ENCODE measurements around the gene AGXT.

AGXT gene

DNA sequence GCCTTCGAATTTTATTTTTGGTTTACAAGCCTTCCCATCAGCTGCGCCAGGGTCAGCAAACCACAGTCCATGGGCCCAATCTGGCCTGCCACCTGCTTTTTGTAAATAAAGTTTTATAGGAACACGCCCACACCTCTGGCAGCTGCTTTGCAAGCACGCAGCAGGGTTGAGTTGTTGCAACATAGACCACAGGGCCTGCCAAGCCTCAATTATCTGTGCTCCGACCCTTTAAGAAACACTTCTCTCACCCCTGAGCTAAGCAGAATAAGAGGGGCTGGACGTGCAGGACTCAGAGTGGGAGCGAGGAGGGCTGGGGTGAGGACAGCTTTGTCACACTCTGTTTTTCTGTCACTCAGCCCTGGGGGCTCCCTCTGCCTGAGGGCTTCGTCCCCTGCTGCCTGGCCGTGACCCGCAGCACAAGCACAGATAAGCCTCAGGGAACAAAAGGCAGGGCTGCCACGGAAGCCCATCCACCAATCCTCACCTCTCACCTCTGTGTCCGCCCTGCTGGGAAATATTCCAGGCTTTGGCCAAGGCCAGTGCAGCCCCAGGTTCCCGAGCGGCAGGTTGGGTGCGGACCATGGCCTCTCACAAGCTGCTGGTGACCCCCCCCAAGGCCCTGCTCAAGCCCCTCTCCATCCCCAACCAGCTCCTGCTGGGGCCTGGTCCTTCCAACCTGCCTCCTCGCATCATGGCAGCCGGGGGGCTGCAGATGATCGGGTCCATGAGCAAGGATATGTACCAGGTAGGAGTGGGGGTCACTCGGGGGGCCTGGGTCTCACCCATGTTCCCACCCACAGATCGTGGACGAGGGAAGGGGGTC is at the start of gene AGXT:
AGXT (plus strand) TSS at position 539 of the 823 bp plus-strand sequence; CDS start at position 581, 42 bp downstream.
- DNase-seq = no peak

DNA sequence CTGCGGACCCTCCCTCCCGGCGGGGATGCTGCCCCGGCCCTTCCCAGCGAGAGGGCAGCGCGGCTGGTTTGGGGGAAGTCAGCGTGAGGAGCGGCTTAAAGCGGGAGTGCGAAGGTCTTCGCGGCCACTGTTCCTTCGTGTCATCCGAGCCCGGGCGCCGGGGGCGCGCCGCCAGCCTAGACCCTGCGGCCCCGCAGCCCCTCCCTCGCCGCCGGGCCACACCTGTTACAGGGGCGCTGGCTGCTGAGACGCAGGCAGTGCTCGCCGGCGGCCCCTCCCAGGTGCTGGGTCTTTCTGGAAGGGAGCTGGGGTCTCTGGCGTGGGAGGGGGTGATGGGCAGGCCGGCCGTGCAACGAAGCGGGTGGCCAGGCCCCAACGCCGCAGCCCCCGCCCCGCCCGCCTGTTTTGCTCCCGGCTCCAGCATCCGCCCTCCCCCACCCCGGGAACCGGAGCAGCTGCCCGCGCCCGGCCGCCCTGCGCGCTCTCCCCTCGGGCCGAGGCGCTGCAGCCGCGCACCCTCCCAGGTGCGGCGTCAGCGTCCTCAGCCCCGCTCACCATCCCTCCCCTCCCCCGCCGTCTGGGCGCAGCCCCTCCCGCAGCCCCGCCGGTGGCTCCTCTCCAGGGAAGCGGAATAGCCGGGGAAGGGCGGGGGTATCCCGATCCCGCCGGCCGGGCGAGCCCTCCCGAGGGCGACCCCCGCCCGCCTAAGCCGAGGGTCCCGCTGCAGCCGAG is 49.3 kb upstream of the AGXT start:
- DNase-seq = no peak

DNA sequence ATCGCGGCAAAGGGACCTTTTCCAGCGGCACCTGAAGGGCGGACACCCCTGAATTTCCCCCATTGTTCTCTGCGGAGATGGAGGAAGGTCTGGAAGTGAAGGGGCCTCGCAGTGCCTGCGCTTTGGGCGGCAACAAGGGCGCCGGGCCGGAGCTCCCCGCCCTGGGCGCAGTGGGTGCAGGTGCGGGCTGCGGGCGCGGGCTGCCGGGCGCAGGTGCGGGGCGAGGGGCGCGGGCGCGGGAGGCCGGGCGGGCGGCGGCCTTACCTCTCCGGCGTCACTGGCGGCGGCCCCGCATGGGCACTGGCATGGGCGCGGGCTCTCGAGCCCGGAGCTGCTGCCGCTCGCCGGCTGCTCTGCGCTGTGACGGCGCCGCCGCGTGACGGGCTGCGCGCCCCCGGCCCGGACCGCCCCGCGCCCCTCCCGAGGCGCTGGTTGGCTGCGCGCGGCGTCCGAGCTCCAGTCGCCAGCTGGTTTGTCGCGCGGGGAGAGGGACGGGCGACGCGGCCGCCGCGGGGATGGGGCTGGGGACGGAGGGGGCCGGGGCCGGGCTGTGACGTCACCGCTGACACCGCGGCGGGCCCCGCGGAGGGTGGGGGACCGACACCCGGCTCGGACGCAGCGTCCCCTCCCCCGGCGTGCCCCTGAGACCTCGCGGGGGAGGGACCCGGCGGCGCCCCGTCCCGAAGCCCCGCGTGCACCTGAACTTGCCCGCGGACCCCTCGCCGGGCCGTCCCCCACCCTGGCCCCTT is 48.6 kb upstream of the AGXT start, which contains the start of gene KIF1A:
KIF1A (minus strand) TSS at position 362 of the 749 bp plus-strand sequence. CDS start 22,467 bp downstream, outside the sequence.
- DNase-seq = peak; percentile 63

DNA sequence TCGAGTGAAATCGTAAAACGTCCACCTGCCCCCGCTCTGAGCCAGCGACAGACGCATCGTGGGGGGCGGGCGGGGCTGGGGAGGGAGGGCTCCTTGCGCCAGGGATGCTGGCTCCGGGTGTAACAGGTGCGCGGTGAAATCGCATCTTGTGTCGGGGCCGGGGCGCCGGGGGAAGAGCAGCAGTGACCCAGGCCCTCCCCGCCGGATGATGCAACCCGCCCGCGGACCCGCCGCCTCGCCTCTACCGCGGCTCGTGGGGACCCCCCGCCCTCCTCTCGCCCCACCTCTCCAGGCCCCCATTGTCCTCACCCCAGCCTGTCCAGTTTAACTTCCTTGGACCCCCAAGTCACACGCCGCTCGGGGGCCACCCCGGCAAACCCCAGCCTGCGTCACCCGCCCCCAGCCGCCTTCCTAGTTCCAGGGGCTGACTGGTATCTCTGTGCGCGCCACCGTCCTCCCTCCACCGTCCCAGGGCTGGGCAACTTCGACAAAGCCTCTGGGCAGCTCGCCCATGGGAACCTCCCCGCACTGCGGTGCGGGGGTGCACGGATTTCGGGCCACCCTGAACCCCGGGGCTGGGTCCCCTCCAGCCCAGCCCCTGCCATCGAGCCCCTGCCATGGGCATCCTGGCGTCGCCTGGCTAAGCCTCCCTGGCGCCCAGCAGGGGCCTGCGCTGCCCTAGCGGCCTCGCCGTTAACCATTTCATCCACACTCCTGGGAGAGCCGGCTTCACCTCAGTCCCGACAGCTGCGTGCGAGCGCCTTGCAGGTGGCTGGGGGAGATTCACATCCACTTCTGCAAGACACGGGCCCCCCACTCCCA is 47.8 kb upstream of the AGXT start:
- no peak for DNase-seq

DNA sequence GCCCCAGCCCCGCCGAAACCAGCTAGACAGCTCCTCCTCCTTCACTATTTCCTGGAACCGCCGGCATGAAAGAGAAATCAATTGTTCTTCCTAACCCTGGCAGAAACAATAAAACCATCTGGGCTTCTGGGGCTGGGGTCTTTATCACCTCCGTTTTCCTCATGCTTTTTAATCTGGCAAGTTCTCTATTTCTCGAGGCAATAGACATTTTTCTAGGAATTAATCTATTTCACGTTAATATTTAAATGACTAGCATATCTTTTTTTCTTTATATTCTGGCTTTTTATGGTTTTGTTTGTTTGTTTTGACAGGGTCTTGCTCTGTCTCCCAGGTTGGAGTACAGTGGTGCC is 47.2 kb upstream of the AGXT start:
- no peak for DNase-seq

DNA sequence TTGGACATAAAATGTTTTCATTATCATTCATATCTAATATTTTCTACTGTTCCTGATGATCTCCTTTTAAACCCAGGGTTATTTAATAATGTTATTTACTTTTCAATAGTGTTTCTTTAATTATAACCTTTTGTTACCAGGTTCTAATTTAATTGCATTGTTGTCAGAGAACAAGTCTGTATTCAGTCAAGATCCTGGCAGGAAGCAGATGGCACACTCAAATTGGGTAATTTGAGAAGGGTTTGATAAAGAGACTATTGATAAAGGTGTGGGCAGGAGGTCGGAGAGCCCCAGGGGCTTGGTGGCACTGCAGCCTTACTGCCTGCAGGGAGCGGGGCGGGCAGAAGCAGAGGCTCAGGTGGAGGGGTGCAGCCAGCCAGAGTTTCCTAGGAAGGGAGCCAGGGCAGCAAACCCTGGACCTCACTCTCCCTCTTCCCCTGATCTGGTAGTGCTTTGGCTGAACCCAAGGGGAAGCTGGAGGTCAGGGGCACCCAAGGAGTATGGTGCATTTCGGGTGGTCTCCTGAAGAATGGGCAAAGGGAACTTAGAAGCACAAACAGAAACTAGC is 46.3 kb upstream of the AGXT start:
- DNase-seq = no peak

DNA sequence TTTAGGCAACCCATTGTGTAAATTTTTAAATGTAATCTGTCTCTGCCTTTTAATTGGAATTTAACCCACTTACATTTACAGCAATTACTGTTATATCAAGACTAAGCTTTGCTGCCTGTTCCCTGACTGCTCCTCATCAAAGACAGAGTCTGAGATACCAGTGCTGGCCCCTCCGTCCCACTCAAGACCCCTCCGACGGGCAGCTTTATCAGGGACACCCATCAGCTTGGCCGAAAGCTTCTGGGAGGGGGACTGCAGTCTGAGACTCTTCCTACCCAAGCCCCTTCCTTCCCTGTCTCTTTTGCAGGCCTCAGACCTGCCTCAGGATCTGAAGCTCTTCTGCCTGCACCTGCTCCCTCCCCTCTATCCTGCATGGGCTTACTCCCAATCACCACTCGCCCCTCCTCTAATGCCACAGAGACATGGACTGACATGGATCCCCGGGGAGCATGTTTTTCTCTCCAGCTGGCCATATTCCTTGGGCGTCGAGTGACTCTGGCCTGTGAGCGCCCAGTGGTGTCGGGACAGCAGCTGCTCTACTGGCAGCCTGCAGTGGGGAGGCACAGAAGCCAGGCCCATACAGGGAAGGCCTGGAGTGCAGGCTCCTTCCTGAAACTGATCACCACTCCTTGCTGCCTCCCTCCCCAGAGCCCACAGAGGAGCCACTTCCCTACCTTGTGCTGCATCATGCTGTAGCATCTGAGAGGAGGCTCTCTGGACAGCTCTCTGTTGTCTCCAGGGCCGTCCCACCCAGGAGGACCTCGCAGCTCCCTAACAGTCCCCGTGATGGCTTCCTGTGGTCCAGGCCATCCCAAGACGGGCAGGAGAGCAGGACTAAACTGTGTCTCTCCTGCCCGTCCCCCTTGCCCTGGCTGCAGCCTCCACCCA is 44.9 kb upstream of the AGXT start:
- no peak for DNase-seq

DNA sequence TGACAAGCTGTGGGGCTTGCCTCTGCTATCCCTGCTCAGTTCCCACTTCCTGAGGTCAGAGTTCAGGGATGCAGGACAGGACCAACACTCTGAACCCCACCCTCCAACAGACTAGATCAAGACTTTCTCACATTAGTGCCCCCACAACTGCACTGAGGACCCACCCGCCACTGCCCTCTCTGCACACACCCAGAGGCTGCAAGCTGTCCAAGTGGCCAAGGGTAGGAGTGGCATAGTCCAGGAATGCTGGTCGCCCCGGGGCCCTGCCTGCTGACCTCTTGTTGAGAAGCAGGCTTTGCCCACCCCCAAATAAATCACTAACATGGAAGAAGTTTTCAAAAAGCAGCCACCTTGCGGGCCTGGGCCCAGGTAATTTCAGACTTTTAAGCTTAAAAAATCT is 43.1 kb upstream of the AGXT start:
- DNase-seq = no peak

DNA sequence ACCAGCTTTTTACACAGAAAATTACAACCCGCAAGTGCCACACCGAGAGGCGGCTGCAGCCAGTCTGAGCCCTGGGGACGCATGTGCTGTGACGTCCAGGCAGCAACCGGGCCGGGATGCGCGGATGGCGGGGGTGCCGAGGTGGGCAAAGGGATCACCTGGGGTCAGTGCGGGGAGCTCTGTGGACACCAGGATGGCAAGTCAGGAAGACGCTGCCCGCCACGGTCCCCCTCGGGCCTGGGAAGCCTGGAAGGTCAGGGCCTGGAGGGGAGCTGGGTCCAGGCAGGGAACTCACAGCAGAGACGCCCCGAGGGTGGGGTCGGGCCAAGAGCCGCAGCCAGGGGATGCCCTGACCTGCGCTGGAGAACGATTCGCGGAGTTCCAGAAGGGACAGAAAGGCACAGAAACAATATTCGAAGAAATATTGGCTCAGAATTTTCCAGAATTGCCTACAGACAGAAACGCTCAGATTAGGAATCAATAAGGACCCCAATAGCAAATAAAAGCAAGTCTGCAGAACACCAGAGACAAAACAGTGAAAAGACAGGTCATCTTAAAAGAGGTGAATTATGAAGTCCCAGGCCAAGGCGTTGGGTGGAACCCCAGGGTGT is 36.9 kb upstream of the AGXT start:
- no peak for DNase-seq

DNA sequence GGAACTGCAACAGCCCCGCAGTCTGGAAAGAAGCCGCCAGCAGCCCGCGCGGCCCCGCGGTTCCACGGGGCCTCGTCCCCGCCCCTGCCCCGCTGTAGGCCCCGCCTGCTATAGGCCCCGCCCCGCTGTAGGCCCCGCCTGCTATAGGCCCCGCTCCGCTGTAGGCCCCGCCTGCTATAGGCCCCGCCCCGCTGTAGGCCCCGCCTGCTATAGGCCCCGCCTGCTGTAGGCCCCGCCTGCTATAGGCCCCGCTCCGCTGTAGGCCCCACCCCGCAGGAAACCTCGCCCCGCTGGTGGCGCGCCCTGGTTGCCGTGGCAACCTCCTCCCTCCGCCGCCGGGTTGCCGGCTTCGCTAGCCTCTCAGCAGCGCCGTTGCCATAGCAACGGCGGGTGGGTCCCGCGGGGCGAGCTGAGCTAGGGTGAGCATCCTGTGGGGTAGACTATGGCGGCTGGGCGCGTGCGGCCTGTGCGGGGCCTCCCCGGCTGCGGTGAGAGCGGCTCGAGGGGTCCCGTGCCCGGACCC is 36.4 kb upstream of the AGXT start:
- DNase-seq = peak; percentile 93

DNA sequence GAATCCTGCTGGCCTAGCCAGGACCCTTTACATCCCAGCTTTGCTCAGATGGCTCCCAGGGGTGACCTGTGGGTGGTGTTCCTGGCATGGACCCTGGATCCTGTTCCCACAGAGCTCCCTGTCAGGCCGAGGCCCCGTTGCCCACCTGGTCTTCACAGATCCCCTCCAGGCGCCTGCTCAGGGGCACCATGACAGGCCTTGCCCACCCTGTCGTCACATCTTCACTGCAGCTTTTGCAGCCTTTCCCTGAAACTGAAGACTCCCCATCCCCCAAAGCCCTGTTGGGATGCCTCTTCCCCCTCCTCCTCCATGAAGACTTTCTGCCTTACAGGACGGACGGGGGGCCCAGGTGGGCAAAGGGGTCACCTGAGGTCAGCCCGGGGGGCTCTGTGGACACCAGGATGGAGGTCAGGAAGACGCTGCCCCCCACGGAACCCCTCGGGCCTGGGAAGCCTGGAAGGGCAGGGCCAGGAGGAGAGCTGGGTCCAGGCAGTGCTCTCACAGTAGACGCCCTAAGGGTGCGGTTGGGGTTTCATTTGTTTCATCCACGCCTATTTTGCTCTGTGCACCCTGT is 35.6 kb upstream of the AGXT start:
- no peak for DNase-seq

DNA sequence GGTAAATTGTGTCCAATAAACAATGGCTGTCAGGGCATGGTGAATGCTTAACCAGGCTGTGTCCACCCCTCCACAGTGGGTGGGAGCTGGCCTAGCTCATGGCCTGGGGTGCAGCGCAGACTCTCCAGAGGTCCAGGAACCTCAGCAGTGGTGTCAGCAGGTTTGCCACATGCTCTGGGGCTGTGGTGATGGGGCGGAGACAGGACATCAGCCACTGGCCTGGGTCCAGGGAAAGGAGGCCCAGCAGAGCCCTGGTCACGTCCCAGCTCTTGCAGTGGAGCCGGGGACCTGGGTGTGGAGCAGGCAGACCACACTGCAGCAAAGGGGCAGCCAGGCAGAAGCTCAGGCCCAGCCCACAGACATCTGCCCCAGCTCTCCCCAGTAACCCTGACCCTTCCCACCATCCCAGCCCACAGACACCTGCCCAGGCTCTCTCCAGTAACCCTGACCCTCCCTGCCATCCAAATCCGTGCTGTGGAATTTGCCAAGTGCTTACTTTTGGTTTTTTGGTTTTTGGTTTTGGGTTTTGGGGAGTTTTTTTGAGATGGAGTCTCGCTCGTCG is 34.8 kb upstream of the AGXT start:
- no peak for DNase-seq

DNA sequence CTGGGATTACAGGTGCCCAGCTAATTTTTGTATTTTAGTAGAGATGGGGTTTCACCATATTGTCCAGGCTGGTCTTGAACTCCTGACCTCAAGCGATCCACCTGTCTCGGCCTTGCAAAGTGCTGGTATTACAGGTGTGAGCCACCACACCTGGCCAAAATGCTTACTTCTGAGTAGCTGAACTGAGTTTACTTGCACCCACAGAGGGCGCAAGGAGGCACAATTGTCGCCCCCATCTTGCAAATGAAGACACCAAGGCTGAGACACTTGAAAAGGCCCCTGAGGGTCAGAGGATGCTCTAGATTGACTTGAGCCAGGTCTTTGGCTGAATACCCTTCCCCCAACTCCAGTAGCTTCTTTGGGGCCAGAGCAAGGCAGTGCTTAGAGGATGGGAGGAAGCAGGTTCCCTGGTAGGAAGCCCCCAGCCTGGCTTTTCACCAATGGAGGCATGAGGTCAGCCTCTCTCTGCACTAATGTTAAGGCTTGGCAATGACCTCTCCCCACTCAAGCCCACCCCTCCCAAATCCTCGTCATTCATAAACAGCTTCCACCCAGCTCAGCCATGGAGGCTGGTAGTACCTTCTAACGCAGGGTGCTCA is 34.1 kb upstream of the AGXT start:
- no peak for DNase-seq

DNA sequence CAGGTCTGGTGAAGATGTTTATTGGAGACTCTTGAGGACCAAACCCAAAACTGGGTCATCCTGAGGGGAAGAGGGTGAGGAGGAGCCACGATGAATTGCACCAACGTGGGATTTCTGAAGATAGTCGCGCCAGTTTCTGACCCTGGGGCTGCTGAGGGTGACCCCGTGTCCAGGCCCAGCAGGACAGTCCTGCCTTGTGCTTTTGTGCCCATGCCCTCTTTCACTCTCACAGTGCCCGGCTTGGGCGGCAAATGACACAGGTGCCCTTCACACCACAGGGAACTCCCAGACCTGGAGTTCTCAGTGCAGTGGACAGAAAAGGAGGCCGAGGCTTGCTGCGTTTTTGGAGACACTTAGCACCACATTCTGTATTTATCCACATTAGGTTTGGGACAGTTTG is 33.1 kb upstream of the AGXT start:
- no peak for DNase-seq

DNA sequence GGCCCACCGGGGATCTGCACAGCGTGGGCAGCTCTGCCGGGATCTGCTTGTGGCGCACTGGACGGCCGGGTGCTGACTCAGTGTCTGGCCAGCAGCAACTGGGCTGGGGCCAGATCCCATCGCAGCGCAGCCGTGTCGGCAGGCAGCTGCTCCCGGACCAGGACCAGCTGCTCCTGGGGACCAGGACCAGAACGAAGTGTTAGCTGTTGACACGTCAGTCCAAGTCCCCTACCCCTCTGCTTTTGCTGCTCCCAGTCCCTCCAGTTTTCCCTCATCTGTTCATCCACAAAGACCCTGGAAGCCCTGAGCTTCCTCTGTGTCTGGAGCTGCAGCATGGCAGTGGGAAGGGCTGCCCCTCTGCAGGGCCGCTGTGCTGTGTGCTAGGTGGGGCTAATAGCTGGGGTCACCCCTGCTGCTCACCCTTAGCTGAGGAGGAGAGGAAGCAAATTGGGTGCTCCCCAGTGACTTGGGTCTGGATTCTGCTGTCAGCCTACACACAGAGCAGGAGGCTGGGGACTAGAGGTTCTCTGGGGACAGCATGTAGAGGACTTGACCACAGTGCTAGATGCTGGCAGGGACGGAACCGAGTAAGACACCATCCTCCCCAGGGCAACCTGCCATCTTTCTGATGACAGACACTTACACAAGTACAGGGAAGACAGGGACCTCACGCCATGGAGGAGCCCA is 31.7 kb upstream of the AGXT start:
- DNase-seq = no peak

DNA sequence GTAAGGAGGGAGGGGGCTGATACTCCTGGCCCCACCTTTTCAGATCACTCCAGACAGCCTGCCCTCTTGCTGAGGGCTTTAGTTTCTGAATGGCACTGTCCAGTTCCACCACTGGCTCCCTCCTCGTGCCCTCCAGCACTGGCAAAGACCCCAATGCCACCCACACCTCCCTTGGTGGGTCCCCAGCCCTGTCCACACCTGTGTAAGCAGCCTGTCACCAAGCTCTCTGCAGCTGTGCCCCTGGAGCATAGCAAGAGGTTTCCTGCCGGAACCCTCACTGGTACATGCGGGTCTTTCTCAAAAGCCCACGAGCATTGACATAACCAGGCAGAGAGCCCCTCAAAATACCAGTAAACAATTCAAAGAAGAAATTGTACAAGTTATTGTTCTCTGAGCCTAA is 31.0 kb upstream of the AGXT start:
- DNase-seq = no peak

DNA sequence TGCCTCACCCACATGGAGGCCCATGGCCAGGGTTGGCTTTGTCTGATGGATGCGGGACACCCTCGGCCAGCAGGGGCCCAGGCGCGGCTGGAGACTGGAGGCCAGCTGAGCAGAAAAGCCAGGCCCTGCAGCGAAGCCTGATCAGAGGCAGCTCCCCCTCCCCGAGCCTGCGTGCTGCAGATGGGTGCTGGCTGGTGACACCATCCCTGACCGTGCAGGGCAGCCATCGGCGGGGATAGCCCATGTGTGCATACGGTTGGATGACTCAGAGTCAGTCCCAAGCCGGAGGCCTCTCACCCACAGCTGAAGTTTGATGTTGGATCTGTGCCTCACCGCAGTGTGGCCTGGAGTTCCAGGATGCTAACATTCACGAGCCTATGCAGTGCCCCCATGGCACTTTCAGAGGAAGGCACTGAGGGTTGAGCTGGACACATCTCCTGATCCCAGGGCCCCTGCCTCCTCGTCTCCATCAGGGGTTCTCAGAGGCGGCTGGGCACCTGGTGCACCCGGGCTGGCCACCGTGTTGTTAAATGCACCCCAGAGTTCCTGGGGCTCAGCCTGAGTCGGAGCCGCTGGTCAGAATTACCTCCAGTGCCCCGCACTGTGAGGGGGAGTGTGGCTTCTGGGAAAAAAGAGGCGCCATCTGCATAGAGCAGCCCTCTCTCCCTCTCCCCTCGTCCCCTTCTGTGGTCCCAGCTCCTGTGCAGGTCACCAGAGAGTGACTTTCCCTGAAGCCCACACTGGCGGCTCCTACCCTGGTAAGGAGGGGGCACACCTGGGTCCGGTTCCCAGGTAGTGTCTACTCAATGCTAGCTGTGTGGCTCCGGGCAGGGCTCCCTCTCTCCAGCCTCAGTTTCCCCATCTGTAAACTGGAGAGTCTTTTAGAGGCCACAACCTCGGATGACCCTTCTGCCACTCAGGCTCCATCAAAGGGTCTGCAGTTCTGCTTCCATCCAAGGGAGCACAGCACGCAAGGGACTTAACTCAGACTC is 29.2 kb upstream of the AGXT start:
- no peak for DNase-seq
